Tibial artery (tissue), 4 donors: ENCODE measurements around the gene GGCT.

Experiments
- DNase-seq, 2 donors: peaks; one replicate each; pipeline ENCODE4 v3.0.0-alpha.2; 2019
- H3K27ac ChIP-seq, 2 donors: fragments of 200-600 bp; sonication (generic) in 1 of 2; 1 replicate in 1 of 2; 2 replicates in 1 of 2; pipeline ENCODE4 v1.5.1; 2018 to 2019; ENCODE audit warnings: mild to moderate bottlenecking in 1 of 2
- H3K27me3 ChIP-seq, 2 donors: fragments of 200-600 bp; sonication (generic) in 1 of 2; one replicate each; pipeline versions ENCODE4 v1.5.1 to v1.6.0; 2016 to 2019
- H3K36me3 ChIP-seq, 3 donors: fragments of 200-600 bp; sonication (generic) in 2 of 3; one replicate each; pipeline ENCODE4 v1.5.1; 2016 to 2019; ENCODE audit warnings: mild to moderate bottlenecking in 2 of 3
- H3K4me1 ChIP-seq, 4 donors: fragments of 200-600 bp; sonication (generic) in 2 of 4; 1 replicate in 3 of 4; 2 replicates in 1 of 4; pipeline ENCODE4 v1.5.1; 2016 to 2019
- H3K4me3 ChIP-seq, 2 donors: fragments of 200-600 bp; sonication (generic) in 1 of 2; 1 replicate in 1 of 2; 2 replicates in 1 of 2; pipeline ENCODE4 v1.5.1; 2018 to 2019; ENCODE audit warnings: mild to moderate bottlenecking in 2 of 2
- H3K9me3 ChIP-seq, 3 donors: fragments of 200-600 bp; sonication (generic) in 1 of 3; one replicate each; pipeline ENCODE4 v1.5.1; 2016 to 2019
- CTCF ChIP-seq, 2 experiments: fragments of 200-600 bp in 1 of 2; fragments of 450-650 bp in 1 of 2; IDR thresholded peaks; one replicate each; pipeline ENCODE4 v1.5.1; 2017 to 2019; ENCODE audit warnings: antibody characterized with exemption in 2 of 2, mild to moderate bottlenecking in 1 of 2, moderate library complexity in 1 of 2
- intact Hi-C: fragments of 100-400 bp; cut with DNase I; formaldehyde crosslinking; loops from one replicate; pipeline ENCODE4 v1.15.0; 2023; ENCODE audit warnings: low total_unique reads

The GGCT gene

DNA sequence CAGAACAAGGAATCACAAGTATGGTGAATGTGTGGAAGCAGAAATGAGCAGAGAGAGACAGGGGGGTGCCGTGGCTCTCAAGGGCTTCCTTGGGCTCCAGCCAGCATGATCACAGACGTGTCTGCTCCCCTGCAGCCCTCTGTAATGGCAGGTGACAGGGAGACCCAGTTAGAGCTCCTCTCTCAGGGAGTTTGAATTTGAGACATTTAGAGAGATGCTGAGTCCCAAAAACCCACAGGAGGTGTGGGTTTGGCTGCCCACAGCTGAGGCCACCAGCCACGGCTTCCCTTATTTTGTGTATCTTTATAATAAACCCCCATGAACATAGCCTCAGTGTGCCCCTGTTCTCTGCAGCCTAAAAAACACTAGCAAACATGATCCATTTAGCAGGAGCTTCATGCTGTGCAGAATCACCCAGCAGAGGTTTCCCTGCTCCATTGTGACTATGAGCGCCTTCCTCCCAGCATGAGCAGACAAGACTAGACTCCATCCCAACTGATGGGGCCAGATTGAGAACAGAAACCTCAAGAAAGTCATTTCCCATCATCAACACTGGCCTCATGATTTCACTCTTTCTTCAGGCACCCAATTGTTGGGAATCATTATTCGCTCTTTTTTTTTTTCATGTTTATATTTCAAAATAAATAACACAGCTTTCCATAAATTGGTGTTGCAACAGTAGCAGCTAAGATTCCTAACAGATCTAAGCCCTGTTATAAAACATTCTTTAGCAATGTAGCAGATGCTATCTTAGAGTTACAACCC, 39.4 kb downstream of the GGCT start:
- intact Hi-C loops: no loop called here
- Histone ChIP-seq H3K27ac (peak overlapping the region in 1 of 2 donors; percentile 42), H3K36me3 (peaks cover 0 to 11% (median 0%) of the 10 kb centered on the region in 3 donors), H3K9me3 (no peaks in the 10 kb centered on the region), H3K4me3 (no peak overlapping the region), H3K4me1 (peaks cover 0 to 48% (median 35%) of the 10 kb centered on the region in 4 donors), H3K27me3 (no peaks in the 10 kb centered on the region)
- no peak for DNase-seq
- TF ChIP-seq CTCF (IDR thresholded peaks at IDR 0.05): no peak

GRCh38 chr7:30464231-30464671, 40.4 kb downstream of the GGCT start:
- Histone ChIP-seq H3K27me3 (no peaks in the 10 kb centered on the region), H3K4me1 (peaks cover 0 to 48% (median 33%) of the 10 kb centered on the region in 4 donors), H3K9me3 (no peaks in the 10 kb centered on the region), H3K4me3 (no peak overlapping the region), H3K36me3 (peaks cover 0 to 11% (median 0%) of the 10 kb centered on the region in 3 donors), H3K27ac (no peak overlapping the region)
- no peak for TF ChIP-seq CTCF (IDR thresholded peaks at IDR 0.05)
- no peak for DNase-seq
- intact Hi-C loops: no loop called here

- H3K4me3 ChIP-seq: no peak overlapping the region
- DNase-seq: no peak
- no peak for TF ChIP-seq CTCF (IDR thresholded peaks at IDR 0.05)
- peaks cover 0 to 48% (median 31%) of the 10 kb centered on the region in 4 donors for H3K4me1 ChIP-seq
- no peaks in the 10 kb centered on the region for H3K9me3 ChIP-seq
- peaks cover 0 to 11% (median 0%) of the 10 kb centered on the region in 3 donors for H3K36me3 ChIP-seq
- intact Hi-C loops: no loop called here
- H3K27ac ChIP-seq: no peak overlapping the region
- H3K27me3 ChIP-seq: no peaks in the 10 kb centered on the region
Observed at GRCh38 chr7:30463405-30464145, 41.1 kb downstream of the GGCT start.

GRCh38 chr7:30462179-30462578, 42.5 kb downstream of the GGCT start:
- DNase-seq: no peak
- TF ChIP-seq CTCF (IDR thresholded peaks at IDR 0.05): no peak
- H3K4me1 ChIP-seq: peaks cover 0 to 43% (median 25%) of the 10 kb centered on the region in 4 donors
- no peak overlapping the region for H3K27ac ChIP-seq
- no peaks in the 10 kb centered on the region for H3K9me3 ChIP-seq
- intact Hi-C loops: no loop called here
- H3K27me3 ChIP-seq: no peaks in the 10 kb centered on the region
- no peak overlapping the region for H3K4me3 ChIP-seq
- H3K36me3 ChIP-seq: peaks cover 0 to 17% (median 0%) of the 10 kb centered on the region in 3 donors

DNA sequence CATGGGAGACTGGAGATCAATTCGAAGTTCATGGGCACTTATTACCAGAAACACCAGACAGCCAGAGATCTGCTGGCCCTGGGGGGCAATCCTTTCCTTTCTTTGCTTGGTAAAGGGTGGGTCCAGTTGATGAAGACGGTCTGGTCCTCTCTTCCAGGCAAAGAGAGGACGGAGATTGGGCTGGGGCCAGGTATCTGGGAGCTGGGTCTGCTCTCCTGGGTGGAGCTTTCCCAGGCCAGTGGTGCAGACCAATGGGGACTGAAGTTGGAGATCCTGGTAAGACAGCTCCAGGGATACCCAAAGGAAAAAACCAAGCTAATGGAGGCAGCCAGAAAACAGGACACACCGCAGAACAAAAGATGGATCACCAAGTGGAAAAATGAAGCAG, 44.4 kb downstream of the GGCT start:
- Histone ChIP-seq H3K36me3 (peaks cover 13 to 37% (median 18%) of the 10 kb centered on the region in 3 donors), H3K4me3 (no peak overlapping the region), H3K4me1 (peaks cover 0 to 28% (median 19%) of the 10 kb centered on the region in 4 donors), H3K9me3 (no peaks in the 10 kb centered on the region), H3K27ac (peak overlapping the region; percentile 49 to 67), H3K27me3 (no peaks in the 10 kb centered on the region)
- TF ChIP-seq CTCF (IDR thresholded peaks at IDR 0.05): no peak
- DNase-seq: no peak
- intact Hi-C loops: no loop called here
